Psoas muscle (tissue), 8 donors: ENCODE results near the gene TMBIM6. TPM values are rescaled to one million over a fixed set of nuclear protein-coding genes. Genes with fewer than 3 reads are reported as not detected.
"Not testable (repeated sequence)": the region's sequence is repeated elsewhere in the genome, so short reads cannot be mapped to it uniquely, and the experiment has no call there.

ENCODE experiments used
- ATAC-seq, 4 donors: fragments of 200-7000 bp; cut with Tn5 transposase; one replicate each; pipeline ENCODE4 v1.9.1; 2020; ENCODE audit warnings: moderate library complexity in 3 of 4, mild to moderate bottlenecking in 2 of 4
- DNase-seq, 2 donors: peaks; one replicate each; pipeline ENCODE4 v3.0.0-alpha.2; 2020
- H3K27ac ChIP-seq: fragments of 200-600 bp; one replicate; pipeline ENCODE4 v1.8.0; 2022
- H3K27me3 ChIP-seq, 3 donors: fragments of 200-600 bp in 1 of 3; one replicate each; pipeline versions ENCODE4 v1.6.1 to v1.8.0; 2013 to 2022; ENCODE audit warnings: low read length in 2 of 3, mild to moderate bottlenecking in 2 of 3, moderate library complexity in 1 of 3; ENCODE audit not compliant: insufficient read depth in 3 of 3
- H3K36me3 ChIP-seq, 2 donors: fragments of 200-600 bp in 1 of 2; one replicate each; pipeline versions ENCODE4 v1.6.1 to v1.8.0; 2013 to 2022; ENCODE audit warnings: low read depth in 1 of 2, mild to moderate bottlenecking in 1 of 2, moderate library complexity in 1 of 2; ENCODE audit not compliant: insufficient read depth in 1 of 2
- H3K4me1 ChIP-seq: fragments of 200-600 bp; one replicate; pipeline ENCODE4 v1.8.0; 2022
- H3K4me3 ChIP-seq: fragments of 200-600 bp; one replicate; pipeline ENCODE4 v1.8.0; 2022; ENCODE audit warnings: mild to moderate bottlenecking
- H3K9me3 ChIP-seq: fragments of 200-600 bp; one replicate; pipeline ENCODE4 v1.8.0; 2022
- WGBS, 3 donors: extraction: QIAGEN DNeasy Blood & Tissue Kit; methylation state at CpG; one replicate each; pipeline versions ENCODE4 v1.1.6 to v1.1.7; 2013; 5-methylcytosine and 5-hydroxymethylcytosine counted together
- intact Hi-C, 2 donors: fragments of 100-400 bp; cut with DNase I; formaldehyde crosslinking; loops; one replicate each; pipeline versions ENCODE4 v1.11.0 to v1.14.2; 2022
- polyA plus RNA-seq, 3 donors: library from polyadenylated mRNA; stranded (reverse); fragments of 200-250 nt; gene quantifications; one replicate each; pipeline ENCODE4 v1.2.3, GENCODE V29; 2013
- total RNA-seq, 4 donors: library from RNA; stranded (reverse); fragmentation: NEBNext Ultra II Directional in 2 of 4; extraction: Animal tissue kit (Norgen Biotek cat#: 25700) in 2 of 4; gene quantifications; one replicate each; pipeline versions ENCODE4 v1.2.1 to v1.2.4, GENCODE V29; 2021 to 2023
- TF ChIP-seq, protein P1 (sequence below): fragments of 200-600 bp; IDR thresholded peaks from one replicate; pipeline ENCODE4 v1.8.0; 2022; ENCODE audit warnings: antibody characterized with exemption
- donor health status: healthy with polysubstance abuse.
- donor health status: DM: no; HTN: no; CAD: no; lungs with moderate emphysema.
- donor health status: Bipolar disorder and iron deficiency.
- donor health status: healthy.
- donor health status: DM: yes; HTN: yes; CAD: no.
- donor health status: DM: no; HTN: no; CAD: no.
- donor health status: DM: no; HTN: no; CAD: no.
- donor health status: DM: yes; HTN: yes; CAD: no.

The TMBIM6 gene
- total and polyA plus RNA-seq, 7 donors, result 164 to 317 (median 243) TPM

DNA sequence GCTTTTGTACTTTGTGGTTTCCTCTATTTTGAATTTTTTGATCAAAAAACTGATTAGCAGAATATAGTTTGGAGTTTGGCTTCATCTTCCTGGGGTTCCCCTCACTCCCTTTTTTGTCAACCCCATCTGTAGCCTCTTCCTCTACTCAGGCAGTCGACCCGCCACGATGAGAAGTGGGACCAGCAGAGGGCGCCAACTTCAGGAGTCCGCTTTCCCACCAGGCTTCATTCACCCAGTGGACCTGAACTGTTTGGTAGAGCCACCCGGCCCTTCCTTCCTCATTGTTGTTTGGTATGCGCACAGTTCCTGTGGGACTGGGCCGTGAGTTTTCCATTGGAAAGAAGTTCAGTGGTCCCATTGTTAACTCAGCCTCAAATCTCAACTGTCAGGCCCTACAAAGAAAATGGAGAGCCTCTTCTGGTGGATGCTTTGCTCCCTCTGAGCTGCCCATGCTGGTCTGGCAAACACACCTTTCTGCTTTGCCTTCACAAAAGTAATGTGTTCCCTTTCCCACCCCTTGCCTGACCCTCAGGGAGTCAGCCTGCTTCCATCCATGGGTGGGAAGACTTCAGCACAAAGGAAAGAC lies 21.7 kb downstream of the TMBIM6 start:
- intact Hi-C loops, result no loop called here
- TF ChIP-seq, protein P1, sequence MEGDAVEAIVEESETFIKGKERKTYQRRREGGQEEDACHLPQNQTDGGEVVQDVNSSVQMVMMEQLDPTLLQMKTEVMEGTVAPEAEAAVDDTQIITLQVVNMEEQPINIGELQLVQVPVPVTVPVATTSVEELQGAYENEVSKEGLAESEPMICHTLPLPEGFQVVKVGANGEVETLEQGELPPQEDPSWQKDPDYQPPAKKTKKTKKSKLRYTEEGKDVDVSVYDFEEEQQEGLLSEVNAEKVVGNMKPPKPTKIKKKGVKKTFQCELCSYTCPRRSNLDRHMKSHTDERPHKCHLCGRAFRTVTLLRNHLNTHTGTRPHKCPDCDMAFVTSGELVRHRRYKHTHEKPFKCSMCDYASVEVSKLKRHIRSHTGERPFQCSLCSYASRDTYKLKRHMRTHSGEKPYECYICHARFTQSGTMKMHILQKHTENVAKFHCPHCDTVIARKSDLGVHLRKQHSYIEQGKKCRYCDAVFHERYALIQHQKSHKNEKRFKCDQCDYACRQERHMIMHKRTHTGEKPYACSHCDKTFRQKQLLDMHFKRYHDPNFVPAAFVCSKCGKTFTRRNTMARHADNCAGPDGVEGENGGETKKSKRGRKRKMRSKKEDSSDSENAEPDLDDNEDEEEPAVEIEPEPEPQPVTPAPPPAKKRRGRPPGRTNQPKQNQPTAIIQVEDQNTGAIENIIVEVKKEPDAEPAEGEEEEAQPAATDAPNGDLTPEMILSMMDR, result peak; percentile 64
- DNase-seq (peak; percentile 73 to 85), ATAC-seq (peak; percentile 60 to 79 (median 72))
- peak overlapping the region; percentile 10 for H3K27ac ChIP-seq
- no peaks in the 10 kb centered on the region for H3K27me3 ChIP-seq
- H3K9me3 ChIP-seq, result no peaks in the 10 kb centered on the region
- 23 to 33% (median 26%) methylated on average over 8 of the region's 8 CpGs for WGBS, 3 donors
- no peak overlapping the region for H3K4me3 ChIP-seq
- H3K36me3 ChIP-seq, result peaks cover 23 to 71% of the 10 kb centered on the region in 2 donors
- H3K4me1 ChIP-seq, result no peaks in the 10 kb centered on the region

DNA sequence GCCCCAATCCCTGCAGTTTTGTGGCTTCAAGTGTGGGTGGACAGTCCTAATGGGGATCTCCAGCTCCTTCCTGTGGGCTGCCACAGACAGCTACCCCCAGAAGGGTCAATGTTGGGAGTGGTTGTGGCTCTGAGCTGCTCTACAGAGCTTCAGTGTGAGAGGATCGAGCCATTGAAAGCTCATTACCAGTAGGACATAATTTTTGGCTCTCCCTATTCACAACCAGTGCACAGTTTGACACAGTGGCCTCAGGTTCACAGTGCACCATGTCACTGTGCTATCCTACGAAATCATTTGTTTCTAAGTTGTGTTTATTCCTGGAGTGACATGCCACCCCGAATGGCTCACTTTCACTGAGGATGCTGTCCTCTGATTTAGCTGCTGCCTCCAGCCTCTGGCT lies 22.8 kb downstream of the TMBIM6 start:
- Histone ChIP-seq H3K36me3 (peaks cover 12 to 61% of the 10 kb centered on the region in 2 donors), H3K9me3 (no peaks in the 10 kb centered on the region), H3K4me1 (no peaks in the 10 kb centered on the region), H3K4me3 (no peak overlapping the region), H3K27ac (no peak overlapping the region), H3K27me3 (no peaks in the 10 kb centered on the region)
- ATAC-seq (peak in 1 of 4 donors; percentile 17), DNase-seq (no peak)
- 60 to 77% (median 68%) methylated on average over 3 of the region's 3 CpGs for WGBS, 3 donors
- TF ChIP-seq, protein P1, result no peak
- intact Hi-C loops, result no loop called here

DNA sequence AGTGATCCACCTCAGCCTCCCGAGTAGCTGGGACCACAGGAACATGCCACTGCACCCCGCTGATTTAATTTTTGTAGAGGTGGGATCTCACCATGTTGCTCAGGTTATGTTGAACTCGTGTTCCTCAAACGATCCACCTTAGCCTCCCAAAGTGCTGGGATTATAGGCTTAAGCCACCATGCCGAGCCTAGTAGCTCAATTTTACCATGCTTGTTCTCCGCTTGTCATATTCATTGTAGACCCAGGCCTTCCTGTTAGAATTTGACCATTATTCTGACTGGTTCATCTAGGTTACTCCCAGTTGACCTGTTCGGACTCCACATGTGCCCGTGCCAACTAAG lies 24.7 kb downstream of the TMBIM6 start:
- Histone ChIP-seq H3K27me3 (no peaks in the 10 kb centered on the region), H3K4me3 (no peak overlapping the region), H3K4me1 (no peaks in the 10 kb centered on the region), H3K27ac (no peak overlapping the region), H3K36me3 (peaks cover 10 to 41% of the 10 kb centered on the region in 2 donors), H3K9me3 (no peaks in the 10 kb centered on the region)
- TF ChIP-seq, protein P1, result no peak
- intact Hi-C loops, result no loop called here
- no peak for DNase-seq
- no peak for ATAC-seq
- WGBS, 3 donors, result 76 to 82% (median 79%) methylated on average over 8 of the region's 8 CpGs

DNA sequence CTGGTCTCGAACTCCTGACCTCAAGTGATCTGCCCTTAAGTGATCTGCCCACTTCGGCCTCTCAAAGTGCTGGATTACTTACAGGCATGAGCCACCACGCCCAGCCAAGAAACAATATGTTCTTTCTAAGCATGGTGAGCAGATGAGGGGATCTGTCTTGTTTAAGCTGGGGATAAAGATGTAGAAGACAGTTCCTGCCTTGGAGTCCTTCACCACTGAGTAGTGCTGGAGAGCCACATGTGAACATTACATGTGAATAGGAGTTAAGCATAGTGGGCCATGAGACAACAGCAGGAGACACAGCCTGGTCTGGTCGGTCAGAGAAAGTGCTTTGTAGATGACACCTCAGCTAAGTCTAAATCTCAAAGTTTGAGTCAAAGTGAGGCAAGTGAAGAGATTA lies 26.0 kb downstream of the TMBIM6 start:
- peak in 2 of 4 donors; percentile 15 to 40 for ATAC-seq
- no peaks in the 10 kb centered on the region for H3K27me3 ChIP-seq
- 48 to 68% (median 57%) methylated on average over 4 of the region's 4 CpGs for WGBS, 3 donors

DNA sequence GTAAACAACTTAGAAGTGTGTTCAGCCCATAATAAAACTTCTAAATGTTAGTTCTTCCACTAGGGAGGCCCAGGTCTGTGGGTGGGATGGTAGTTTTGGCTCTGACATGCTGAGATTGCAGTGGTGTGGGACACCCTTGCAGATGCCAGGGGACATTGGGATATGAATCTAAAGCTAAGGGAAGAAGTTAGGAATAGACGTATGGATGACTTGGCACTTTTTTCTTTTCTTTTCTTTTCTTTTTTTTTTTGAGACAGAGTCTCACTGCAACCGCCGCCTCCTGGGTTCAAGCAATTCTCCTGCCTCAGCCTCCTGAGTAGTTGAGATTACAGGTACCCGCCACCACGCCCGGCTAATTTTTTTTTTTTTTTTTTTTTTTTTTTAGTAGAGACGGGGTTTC lies 31.7 kb downstream of the TMBIM6 start:
- H3K4me1 ChIP-seq, intact Hi-C loops, H3K4me3 ChIP-seq, H3K36me3 ChIP-seq, H3K9me3 ChIP-seq, H3K27me3 ChIP-seq, DNase-seq, ATAC-seq, H3K27ac ChIP-seq: not testable (repeated sequence)
- WGBS, 3 donors, result 78 to 85% (median 82%) methylated on average over 6 to 7 of the region's 7 CpGs

More for the DNA sequence above, 26.0 kb downstream of the TMBIM6 start:
- Histone ChIP-seq H3K4me3 (no peak overlapping the region), H3K36me3 (peaks cover 7 to 29% of the 10 kb centered on the region in 2 donors), H3K27ac (no peak overlapping the region), H3K9me3 (no peaks in the 10 kb centered on the region), H3K4me1 (no peaks in the 10 kb centered on the region)
- no peak for DNase-seq
- TF ChIP-seq, protein P1, result no peak
- intact Hi-C loops, result no loop called here
